ENCODE data around the gene KIF21A.

- TF ChIP-seq POLR2A (IDR thresholded peaks at IDR 0.05): no peak
- TF ChIP-seq CTCF (IDR thresholded peaks at IDR 0.05): no peak
These were observed 5.1 kb upstream of the KIF21A start for GRCh38 chr12:39448038-39448437.

Data from testis (tissue), 2 donors.